HL-60 (cell line): ENCODE results near the gene FUT2.

Experiments
- DNase-seq, 2 experiments: peaks; one replicate each; pipeline ENCODE4 v3.0.0-alpha.2; 2010 to 2020; ENCODE audit warnings: low read depth in 1 of 2, low spot score in 1 of 2
- H3K27ac ChIP-seq: fragments of 250-450 bp; sonication (Bioruptor Pico); replicated peaks from 2 replicates; pipeline ENCODE4 v1.5.1; 2020; ENCODE audit warnings: mild to moderate bottlenecking, moderate library complexity
- H3K27me3 ChIP-seq: fragments of 250-450 bp; sonication (Bioruptor Pico); 2 replicates; pipeline ENCODE4 v1.5.1; 2021; ENCODE audit warnings: mild to moderate bottlenecking, moderate library complexity; ENCODE audit not compliant: insufficient read depth, poor library complexity, severe bottlenecking
- H3K4me3 ChIP-seq: replicated peaks from 2 replicates; pipeline ENCODE4 v1.5.1; 2011; ENCODE audit warnings: mild to moderate bottlenecking, control low read depth, low read length; ENCODE audit not compliant: insufficient read depth
- GABPA ChIP-seq: IDR thresholded peaks from 2 replicates; pipeline ENCODE4 v1.6.1; 2012; ENCODE audit warnings: low read depth
- POLR2AphosphoS5 ChIP-seq: IDR thresholded peaks from 2 replicates; pipeline ENCODE4 v1.6.1; 2012; ENCODE audit warnings: low read depth
- SPI1 ChIP-seq: IDR thresholded peaks from 2 replicates; pipeline ENCODE4 v1.6.1; 2012; ENCODE audit warnings: low read depth, mild to moderate bottlenecking, borderline replicate concordance
- TF ChIP-seq, protein P1 (sequence below): IDR thresholded peaks from one replicate; pipeline ENCODE4 v1.5.1; 2011; ENCODE audit warnings: low read length, control low read depth, inconsistent platforms; ENCODE audit not compliant: insufficient read depth
- TF ChIP-seq, protein P2 (sequence below): IDR thresholded peaks from 2 replicates; pipeline ENCODE4 v1.6.1; 2012; ENCODE audit warnings: low read depth; ENCODE audit not compliant: insufficient replicate concordance

FUT2 gene

DNA sequence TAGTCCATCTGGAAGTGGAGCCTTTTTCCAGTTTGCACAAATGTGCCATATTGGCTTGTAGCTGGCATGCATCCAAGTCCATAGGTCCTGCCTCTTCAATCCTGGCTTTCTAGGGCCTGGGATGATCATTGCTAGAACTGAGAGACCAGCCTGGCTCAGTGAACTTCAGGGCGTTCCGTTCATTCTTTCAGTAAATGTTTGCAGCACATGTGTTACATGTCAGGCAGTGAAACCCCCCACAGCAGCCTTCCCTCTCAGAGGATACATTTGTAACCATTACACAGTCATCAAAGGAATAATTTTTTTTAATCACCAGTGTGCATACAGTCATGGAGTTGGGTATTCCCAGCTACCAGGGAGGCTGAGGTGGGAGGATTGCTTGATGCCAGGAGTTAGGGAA, 9.7 kb downstream of the FUT2 start:
- no peak for DNase-seq
- H3K4me3 ChIP-seq, result no peak overlapping the region
- TF ChIP-seq, protein P1, sequence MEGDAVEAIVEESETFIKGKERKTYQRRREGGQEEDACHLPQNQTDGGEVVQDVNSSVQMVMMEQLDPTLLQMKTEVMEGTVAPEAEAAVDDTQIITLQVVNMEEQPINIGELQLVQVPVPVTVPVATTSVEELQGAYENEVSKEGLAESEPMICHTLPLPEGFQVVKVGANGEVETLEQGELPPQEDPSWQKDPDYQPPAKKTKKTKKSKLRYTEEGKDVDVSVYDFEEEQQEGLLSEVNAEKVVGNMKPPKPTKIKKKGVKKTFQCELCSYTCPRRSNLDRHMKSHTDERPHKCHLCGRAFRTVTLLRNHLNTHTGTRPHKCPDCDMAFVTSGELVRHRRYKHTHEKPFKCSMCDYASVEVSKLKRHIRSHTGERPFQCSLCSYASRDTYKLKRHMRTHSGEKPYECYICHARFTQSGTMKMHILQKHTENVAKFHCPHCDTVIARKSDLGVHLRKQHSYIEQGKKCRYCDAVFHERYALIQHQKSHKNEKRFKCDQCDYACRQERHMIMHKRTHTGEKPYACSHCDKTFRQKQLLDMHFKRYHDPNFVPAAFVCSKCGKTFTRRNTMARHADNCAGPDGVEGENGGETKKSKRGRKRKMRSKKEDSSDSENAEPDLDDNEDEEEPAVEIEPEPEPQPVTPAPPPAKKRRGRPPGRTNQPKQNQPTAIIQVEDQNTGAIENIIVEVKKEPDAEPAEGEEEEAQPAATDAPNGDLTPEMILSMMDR, result no peak
- TF ChIP-seq SPI1, result no peak
- TF ChIP-seq, protein P2, sequence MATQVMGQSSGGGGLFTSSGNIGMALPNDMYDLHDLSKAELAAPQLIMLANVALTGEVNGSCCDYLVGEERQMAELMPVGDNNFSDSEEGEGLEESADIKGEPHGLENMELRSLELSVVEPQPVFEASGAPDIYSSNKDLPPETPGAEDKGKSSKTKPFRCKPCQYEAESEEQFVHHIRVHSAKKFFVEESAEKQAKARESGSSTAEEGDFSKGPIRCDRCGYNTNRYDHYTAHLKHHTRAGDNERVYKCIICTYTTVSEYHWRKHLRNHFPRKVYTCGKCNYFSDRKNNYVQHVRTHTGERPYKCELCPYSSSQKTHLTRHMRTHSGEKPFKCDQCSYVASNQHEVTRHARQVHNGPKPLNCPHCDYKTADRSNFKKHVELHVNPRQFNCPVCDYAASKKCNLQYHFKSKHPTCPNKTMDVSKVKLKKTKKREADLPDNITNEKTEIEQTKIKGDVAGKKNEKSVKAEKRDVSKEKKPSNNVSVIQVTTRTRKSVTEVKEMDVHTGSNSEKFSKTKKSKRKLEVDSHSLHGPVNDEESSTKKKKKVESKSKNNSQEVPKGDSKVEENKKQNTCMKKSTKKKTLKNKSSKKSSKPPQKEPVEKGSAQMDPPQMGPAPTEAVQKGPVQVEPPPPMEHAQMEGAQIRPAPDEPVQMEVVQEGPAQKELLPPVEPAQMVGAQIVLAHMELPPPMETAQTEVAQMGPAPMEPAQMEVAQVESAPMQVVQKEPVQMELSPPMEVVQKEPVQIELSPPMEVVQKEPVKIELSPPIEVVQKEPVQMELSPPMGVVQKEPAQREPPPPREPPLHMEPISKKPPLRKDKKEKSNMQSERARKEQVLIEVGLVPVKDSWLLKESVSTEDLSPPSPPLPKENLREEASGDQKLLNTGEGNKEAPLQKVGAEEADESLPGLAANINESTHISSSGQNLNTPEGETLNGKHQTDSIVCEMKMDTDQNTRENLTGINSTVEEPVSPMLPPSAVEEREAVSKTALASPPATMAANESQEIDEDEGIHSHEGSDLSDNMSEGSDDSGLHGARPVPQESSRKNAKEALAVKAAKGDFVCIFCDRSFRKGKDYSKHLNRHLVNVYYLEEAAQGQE, result no peak
- no peak overlapping the region for H3K27ac ChIP-seq
- H3K27me3 ChIP-seq, result no peaks in the 10 kb centered on the region

DNA sequence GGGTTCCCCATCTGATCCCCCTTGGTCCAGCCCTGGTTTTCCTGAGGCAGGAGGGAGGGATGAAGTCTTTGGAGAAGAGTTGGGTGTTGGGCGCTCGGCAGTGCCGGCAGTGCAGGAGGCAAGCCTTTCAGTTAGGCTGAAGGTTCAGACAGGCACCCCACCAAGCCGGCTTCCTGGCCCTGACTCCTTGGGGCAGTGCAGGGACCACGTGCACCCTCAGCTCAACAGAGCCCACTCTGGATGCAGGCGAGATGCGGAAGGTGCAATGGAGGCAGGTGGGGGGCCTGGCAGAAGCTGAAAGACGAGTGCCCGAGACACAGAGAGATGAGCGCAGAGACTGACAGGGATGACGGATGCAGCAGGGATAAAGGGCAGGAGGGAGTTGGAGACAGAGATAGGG, 12.7 kb downstream of the FUT2 start:
- H3K27me3 ChIP-seq, result no peaks in the 10 kb centered on the region
- TF ChIP-seq POLR2AphosphoS5 (no peak), SPI1 (no peak), GABPA (no peak)
- TF ChIP-seq, protein P2, result no peak
- TF ChIP-seq, protein P1, result no peak
- no peak overlapping the region for H3K27ac ChIP-seq
- no peak overlapping the region for H3K4me3 ChIP-seq
- no peak for DNase-seq

DNA sequence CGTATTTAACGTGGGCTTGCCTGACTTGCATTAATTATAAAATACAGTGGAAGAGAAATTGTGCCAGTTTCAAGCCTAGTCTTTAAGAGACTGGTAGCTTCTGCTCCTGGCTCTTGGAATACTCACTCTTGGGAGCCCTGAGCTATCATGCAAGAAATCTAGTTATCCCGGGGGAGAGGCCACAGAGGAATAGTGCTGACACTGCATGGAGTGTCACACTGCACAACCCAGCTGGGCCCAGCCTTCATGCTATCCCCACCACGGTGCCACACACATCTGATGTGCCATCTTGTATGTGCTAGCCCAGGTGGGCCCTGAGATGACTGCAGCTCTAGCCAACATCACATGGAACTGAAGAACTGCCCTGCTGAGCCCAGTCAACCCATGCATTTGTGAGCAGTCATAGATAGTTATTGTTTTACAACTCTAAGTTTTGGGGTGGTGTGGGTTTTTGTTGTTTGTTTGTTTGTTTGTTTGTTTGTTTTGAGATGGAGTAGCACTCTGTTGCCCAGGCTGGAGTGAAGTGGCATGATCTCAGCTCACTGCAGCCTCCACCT, 15.4 kb downstream of the FUT2 start:
- H3K27ac ChIP-seq, result no peak overlapping the region
- DNase-seq, result no peak
- TF ChIP-seq SPI1, result no peak
- TF ChIP-seq, protein P1, result no peak
- TF ChIP-seq POLR2AphosphoS5, result no peak
- TF ChIP-seq GABPA, result no peak
- TF ChIP-seq, protein P2, result no peak
- H3K27me3 ChIP-seq, result no peaks in the 10 kb centered on the region
- no peak overlapping the region for H3K4me3 ChIP-seq
